ENCODE results near the gene FOSL2.

DNA sequence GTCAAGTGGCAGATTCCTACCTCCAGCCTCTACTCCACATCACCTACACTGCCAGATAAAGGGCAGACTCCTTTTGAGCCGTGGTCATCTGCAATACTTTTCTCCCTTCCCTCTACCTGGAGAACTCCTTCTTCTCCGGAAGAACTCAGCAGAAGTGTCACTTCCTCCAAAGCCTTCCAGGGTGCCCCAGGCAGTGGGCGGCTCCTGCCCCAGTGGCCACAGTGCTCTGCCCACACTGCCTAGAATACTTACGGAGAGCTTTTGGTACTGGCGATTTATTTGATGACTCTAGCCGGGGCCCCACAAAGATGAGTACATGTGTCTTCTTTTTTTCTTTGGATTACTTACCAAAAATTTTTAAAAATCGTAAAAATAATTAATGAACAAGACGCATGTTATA, 39.7 kb downstream of the FOSL2 start:
- TF ChIP-seq CTCF (IDR thresholded peaks at IDR 0.05) (no peak), POLR2A (IDR thresholded peaks at IDR 0.05) (no peak), POLR2AphosphoS5 (IDR thresholded peaks at IDR 0.05) (no peak)

All from breast epithelium (tissue), 3 donors.